Lower leg skin (tissue), 3 donors: Measurements from ENCODE around the gene SLC35B4.

ENCODE experiments used
- POLR2A ChIP-seq, 2 donors: fragments of 450-650 bp; IDR thresholded peaks; one replicate each; pipeline ENCODE4 v1.6.1; 2016 to 2017; ENCODE audit warnings: antibody characterized with exemption in 2 of 2, mild to moderate bottlenecking in 1 of 2, moderate library complexity in 1 of 2
- TF ChIP-seq, protein P1 (sequence below), 3 donors: fragments of 450-650 bp; IDR thresholded peaks; one replicate each; pipeline ENCODE4 v1.5.1; 2016; ENCODE audit warnings: antibody characterized with exemption in 3 of 3, mild to moderate bottlenecking in 3 of 3, moderate library complexity in 2 of 3

- no peak for TF ChIP-seq POLR2A (IDR thresholded peaks at IDR 0.05)
- TF ChIP-seq, protein P1, sequence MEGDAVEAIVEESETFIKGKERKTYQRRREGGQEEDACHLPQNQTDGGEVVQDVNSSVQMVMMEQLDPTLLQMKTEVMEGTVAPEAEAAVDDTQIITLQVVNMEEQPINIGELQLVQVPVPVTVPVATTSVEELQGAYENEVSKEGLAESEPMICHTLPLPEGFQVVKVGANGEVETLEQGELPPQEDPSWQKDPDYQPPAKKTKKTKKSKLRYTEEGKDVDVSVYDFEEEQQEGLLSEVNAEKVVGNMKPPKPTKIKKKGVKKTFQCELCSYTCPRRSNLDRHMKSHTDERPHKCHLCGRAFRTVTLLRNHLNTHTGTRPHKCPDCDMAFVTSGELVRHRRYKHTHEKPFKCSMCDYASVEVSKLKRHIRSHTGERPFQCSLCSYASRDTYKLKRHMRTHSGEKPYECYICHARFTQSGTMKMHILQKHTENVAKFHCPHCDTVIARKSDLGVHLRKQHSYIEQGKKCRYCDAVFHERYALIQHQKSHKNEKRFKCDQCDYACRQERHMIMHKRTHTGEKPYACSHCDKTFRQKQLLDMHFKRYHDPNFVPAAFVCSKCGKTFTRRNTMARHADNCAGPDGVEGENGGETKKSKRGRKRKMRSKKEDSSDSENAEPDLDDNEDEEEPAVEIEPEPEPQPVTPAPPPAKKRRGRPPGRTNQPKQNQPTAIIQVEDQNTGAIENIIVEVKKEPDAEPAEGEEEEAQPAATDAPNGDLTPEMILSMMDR (IDR thresholded peaks at IDR 0.05): no peak
These were observed 47.9 kb upstream of the SLC35B4 start for GRCh38 chr7:134364619-134365037.
